ENCODE data around the gene UROC1. TPM values are rescaled to one million over a fixed set of nuclear protein-coding genes. Genes with fewer than 3 reads are reported as not detected.
A peak's percentile ranks its signal among the peaks of the same experiment; 100 is the strongest.

UROC1 gene
- total and polyA plus RNA-seq, 2 of the 13 experiments (the other 11 are each of a cell fraction or from before 2014, with no cell fraction given) = 0.71 to 1.3 TPM

DNA sequence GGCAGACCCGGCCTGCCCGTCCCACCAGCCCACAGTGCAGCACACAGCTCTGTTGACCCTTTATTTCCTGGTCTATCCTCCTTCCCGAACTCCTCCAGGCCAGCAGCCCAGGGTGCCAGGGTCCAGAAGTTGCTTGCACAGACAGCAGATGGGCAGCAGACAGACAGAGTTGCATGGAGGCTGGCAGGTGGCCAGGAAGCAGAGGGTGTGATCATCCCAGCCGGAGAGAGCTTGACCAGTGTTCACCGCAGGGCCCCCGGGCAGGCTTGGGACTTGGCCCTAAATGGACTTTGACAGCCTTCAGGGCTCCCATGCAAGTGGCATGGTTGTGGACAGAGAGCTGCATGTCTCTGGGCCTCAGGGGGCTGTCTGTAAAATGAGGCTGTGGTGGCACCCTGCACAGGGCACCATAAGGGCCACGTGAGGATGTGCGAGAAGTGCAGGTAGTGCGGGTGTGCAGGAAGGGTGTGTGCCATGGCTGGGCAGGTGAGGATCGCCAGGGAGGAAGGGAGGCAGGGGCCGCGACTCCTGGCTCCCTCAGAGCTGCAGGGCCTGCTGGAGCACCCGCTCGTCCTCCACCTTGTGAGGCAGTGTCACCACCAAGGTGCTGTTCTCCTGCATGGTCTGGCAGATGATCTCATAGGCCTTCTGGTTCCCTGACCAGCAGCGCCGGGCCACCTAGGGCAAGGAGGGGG lies 35.6 kb downstream of the UROC1 start (continued):
- TF ChIP-seq, protein P1, sequence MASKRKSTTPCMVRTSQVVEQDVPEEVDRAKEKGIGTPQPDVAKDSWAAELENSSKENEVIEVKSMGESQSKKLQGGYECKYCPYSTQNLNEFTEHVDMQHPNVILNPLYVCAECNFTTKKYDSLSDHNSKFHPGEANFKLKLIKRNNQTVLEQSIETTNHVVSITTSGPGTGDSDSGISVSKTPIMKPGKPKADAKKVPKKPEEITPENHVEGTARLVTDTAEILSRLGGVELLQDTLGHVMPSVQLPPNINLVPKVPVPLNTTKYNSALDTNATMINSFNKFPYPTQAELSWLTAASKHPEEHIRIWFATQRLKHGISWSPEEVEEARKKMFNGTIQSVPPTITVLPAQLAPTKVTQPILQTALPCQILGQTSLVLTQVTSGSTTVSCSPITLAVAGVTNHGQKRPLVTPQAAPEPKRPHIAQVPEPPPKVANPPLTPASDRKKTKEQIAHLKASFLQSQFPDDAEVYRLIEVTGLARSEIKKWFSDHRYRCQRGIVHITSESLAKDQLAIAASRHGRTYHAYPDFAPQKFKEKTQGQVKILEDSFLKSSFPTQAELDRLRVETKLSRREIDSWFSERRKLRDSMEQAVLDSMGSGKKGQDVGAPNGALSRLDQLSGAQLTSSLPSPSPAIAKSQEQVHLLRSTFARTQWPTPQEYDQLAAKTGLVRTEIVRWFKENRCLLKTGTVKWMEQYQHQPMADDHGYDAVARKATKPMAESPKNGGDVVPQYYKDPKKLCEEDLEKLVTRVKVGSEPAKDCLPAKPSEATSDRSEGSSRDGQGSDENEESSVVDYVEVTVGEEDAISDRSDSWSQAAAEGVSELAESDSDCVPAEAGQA (IDR thresholded peaks at IDR 0.05; ENCODE audit: low read depth) = no peak
- TF ChIP-seq, protein P1 (CRISPR knock-in tag; IDR thresholded peaks at IDR 0.05; ENCODE audit: borderline replicate concordance) = no peak
- no peak for TF ChIP-seq REXO4 (CRISPR knock-in tag; IDR thresholded peaks at IDR 0.05; ENCODE audit: borderline replicate concordance)
- TF ChIP-seq, protein P2, sequence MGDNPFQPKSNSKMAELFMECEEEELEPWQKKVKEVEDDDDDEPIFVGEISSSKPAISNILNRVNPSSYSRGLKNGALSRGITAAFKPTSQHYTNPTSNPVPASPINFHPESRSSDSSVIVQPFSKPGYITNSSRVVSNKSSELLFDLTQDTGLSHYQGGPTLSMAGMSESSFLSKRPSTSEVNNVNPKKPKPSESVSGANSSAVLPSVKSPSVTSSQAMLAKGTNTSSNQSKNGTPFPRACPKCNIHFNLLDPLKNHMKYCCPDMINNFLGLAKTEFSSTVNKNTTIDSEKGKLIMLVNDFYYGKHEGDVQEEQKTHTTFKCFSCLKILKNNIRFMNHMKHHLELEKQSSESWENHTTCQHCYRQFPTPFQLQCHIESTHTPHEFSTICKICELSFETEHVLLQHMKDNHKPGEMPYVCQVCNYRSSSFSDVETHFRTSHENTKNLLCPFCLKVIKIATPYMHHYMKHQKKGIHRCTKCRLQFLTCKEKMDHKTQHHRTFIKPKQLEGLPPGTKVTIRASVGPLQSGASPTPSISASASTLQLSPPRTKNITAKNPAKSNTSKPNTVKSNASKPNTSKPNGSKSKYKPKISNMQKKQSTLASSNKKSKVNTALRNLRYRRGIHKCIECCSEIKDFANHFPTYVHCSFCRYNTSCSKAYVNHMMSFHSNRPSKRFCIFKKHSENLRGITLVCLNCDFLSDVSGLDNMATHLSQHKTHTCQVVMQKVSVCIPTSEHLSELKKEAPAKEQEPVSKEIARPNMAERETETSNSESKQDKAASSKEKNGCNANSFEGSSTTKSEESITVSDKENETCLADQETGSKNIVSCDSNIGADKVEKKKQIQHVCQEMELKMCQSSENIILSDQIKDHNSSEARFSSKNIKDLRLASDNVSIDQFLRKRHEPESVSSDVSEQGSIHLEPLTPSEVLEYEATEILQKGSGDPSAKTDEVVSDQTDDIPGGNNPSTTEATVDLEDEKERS (CRISPR knock-in tag; IDR thresholded peaks at IDR 0.05) = no peak
- TF ChIP-seq ZFAT (CRISPR knock-in tag; conservative IDR thresholded peaks at IDR 0.05) = no peak
- TF ChIP-seq IRF2 (CRISPR knock-in tag; IDR thresholded peaks at IDR 0.05) = no peak
- no peak for TF ChIP-seq ZNF761 (CRISPR knock-in tag; conservative IDR thresholded peaks at IDR 0.05)
- TF ChIP-seq ZNF260 (CRISPR knock-in tag; IDR thresholded peaks at IDR 0.05; ENCODE audit: borderline replicate concordance, low read depth) = no peak
- TF ChIP-seq, protein P3, sequence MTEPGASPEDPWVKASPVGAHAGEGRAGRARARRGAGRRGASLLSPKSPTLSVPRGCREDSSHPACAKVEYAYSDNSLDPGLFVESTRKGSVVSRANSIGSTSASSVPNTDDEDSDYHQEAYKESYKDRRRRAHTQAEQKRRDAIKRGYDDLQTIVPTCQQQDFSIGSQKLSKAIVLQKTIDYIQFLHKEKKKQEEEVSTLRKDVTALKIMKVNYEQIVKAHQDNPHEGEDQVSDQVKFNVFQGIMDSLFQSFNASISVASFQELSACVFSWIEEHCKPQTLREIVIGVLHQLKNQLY (CRISPR knock-in tag; IDR thresholded peaks at IDR 0.05) = no peak
- no peak for TF ChIP-seq ZNF776 (CRISPR knock-in tag; IDR thresholded peaks at IDR 0.05)
- no peak for TF ChIP-seq ZNF562 (CRISPR knock-in tag; IDR thresholded peaks at IDR 0.05; ENCODE audit: borderline replicate concordance)
- TF ChIP-seq, protein P4, sequence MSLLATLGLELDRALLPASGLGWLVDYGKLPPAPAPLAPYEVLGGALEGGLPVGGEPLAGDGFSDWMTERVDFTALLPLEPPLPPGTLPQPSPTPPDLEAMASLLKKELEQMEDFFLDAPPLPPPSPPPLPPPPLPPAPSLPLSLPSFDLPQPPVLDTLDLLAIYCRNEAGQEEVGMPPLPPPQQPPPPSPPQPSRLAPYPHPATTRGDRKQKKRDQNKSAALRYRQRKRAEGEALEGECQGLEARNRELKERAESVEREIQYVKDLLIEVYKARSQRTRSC (CRISPR knock-in tag; IDR thresholded peaks at IDR 0.05; ENCODE audit: low read depth) = no peak
- no peak for TF ChIP-seq LCORL (IDR thresholded peaks at IDR 0.05)
- peak; percentile 28; the same call in 1 of the 2 replicates for TF ChIP-seq LCORL (CRISPR knock-in tag; IDR thresholded peaks at IDR 0.05)
- TF ChIP-seq ETV5 (CRISPR knock-in tag; IDR thresholded peaks at IDR 0.05; ENCODE audit: borderline replicate concordance) = peak; percentile 35; the same call in 1 of the 2 replicates
- TF ChIP-seq SETDB1 (CRISPR knock-in tag; IDR thresholded peaks at IDR 0.05; ENCODE audit: borderline replicate concordance) = no peak
- TF ChIP-seq GTF2F1 (IDR thresholded peaks at IDR 0.05; ENCODE audit: low read length) = no peak
- no peak for TF ChIP-seq ZNF607 (CRISPR knock-in tag; IDR thresholded peaks at IDR 0.05; ENCODE audit: borderline replicate concordance)
- no peak for TF ChIP-seq KDM6A (CRISPR knock-in tag; IDR thresholded peaks at IDR 0.05; ENCODE audit: low read depth)
